ENCODE data around the gene FBRS.
A peak's percentile ranks its signal among the peaks of the same experiment; 100 is the strongest.

Gene FBRS

GRCh38 chr16:30698816-30699614, 40.8 kb downstream of the FBRS start, which contains the start of gene SRCAP (continued):
- TF ChIP-seq PRDM2 (tag by site-specific recombination; IDR thresholded peaks at IDR 0.05; ENCODE audit: borderline replicate concordance) (no peak), ZBTB17 (tag by site-specific recombination; IDR thresholded peaks at IDR 0.05) (0 out of 2 replicates have a peak, but pooled peaks have one; percentile 24), BCL11B (tag by site-specific recombination; IDR thresholded peaks at IDR 0.05; ENCODE audit: low read depth) (peak; percentile 100), ZBTB20 (tag by site-specific recombination; IDR thresholded peaks at IDR 0.05) (peak; percentile 67), ZSCAN23 (tag by site-specific recombination; IDR thresholded peaks at IDR 0.05) (peak; percentile 77), ZNF600 (tag by site-specific recombination; IDR thresholded peaks at IDR 0.05) (peak; percentile 96), KLF16 (tag by site-specific recombination; IDR thresholded peaks at IDR 0.05) (peak; percentile 59), KLF10 (tag by site-specific recombination; IDR thresholded peaks at IDR 0.05) (peak; percentile 69), ZNF791 (tag by site-specific recombination; IDR thresholded peaks at IDR 0.05) (no peak), ZNF341 (tag by site-specific recombination; IDR thresholded peaks at IDR 0.05; ENCODE audit: low read depth) (no peak), ZNF626 (tag by site-specific recombination; IDR thresholded peaks at IDR 0.05) (no peak), ZXDB (tag by site-specific recombination; IDR thresholded peaks at IDR 0.05) (peak; percentile 90), ZFHX2 (tag by site-specific recombination; conservative IDR thresholded peaks at IDR 0.05) (peak; percentile 97), OSR2 (tag by site-specific recombination; IDR thresholded peaks at IDR 0.05) (peak; percentile 35; the same call in 1 of the 2 replicates), MZF1 (tag by site-specific recombination; IDR thresholded peaks at IDR 0.05; ENCODE audit: borderline replicate concordance) (0 out of 2 replicates have a peak, but pooled peaks have one; percentile 11), ZSCAN4 (tag by site-specific recombination; IDR thresholded peaks at IDR 0.05) (peak; percentile 30; the same call in 1 of the 2 replicates), ZNF777 (tag by site-specific recombination; IDR thresholded peaks at IDR 0.05; ENCODE audit: borderline replicate concordance) (0 out of 2 replicates have a peak, but pooled peaks have one; percentile 19), ZNF548 (tag by site-specific recombination; IDR thresholded peaks at IDR 0.05) (no peak), ZNF501 (tag by site-specific recombination; IDR thresholded peaks at IDR 0.05) (0 out of 2 replicates have a peak, but pooled peaks have one; percentile 6), BCL11A (tag by site-specific recombination; IDR thresholded peaks at IDR 0.05; ENCODE audit: low read depth) (peak; percentile 100), ZNF629 (tag by site-specific recombination; IDR thresholded peaks at IDR 0.05) (peak; percentile 71), ZNF645 (tag by site-specific recombination; IDR thresholded peaks at IDR 0.05) (peak; percentile 70; the same call in 1 of the 2 replicates), ZBTB1 (tag by site-specific recombination; IDR thresholded peaks at IDR 0.05) (peak; percentile 93), ZBTB8A (tag by site-specific recombination; IDR thresholded peaks at IDR 0.05) (peak; percentile 46), KLF1 (tag by site-specific recombination; IDR thresholded peaks at IDR 0.05) (peak; percentile 56), ZBTB11 (tag by site-specific recombination; conservative IDR thresholded peaks at IDR 0.05; ENCODE audit: low read depth) (peak; percentile 95), ZNF157 (tag by site-specific recombination; IDR thresholded peaks at IDR 0.05) (no peak), ZNF596 (tag by site-specific recombination; IDR thresholded peaks at IDR 0.05) (0 out of 2 replicates have a peak, but pooled peaks have one; percentile 0), ZNF830 (tag by site-specific recombination; IDR thresholded peaks at IDR 0.05; ENCODE audit: low read depth) (no peak)

Data from HEK293 (cell line).